ENCODE measurements around the gene TLN1. TPM values are rescaled to one million over a fixed set of nuclear protein-coding genes. Genes with fewer than 3 reads are reported as not detected.

TLN1 gene
- total RNA-seq, 4 donors from 2014 or later: 301 to 553 (median 412) TPM

- ATAC-seq (ENCODE audit: low FRiP score) (no peak), DNase-seq (ENCODE audit: low spot score) (no peak)
- no peak for TF ChIP-seq CTCF (IDR thresholded peaks at IDR 0.05)
These were observed 20.2 kb downstream of the TLN1 start for GRCh38 chr9:35711501-35712428.

- no peak for TF ChIP-seq CTCF (IDR thresholded peaks at IDR 0.05)
- DNase-seq (ENCODE audit: low spot score) (no peak), ATAC-seq (ENCODE audit: low FRiP score) (no peak)
These were observed 21.0 kb downstream of the TLN1 start for GRCh38 chr9:35710818-35711500.

- DNase-seq (ENCODE audit: low spot score) (no peak), ATAC-seq (ENCODE audit: low FRiP score) (no peak)
- no peak for TF ChIP-seq CTCF (IDR thresholded peaks at IDR 0.05)
These were observed 23.8 kb downstream of the TLN1 start for GRCh38 chr9:35708146-35708545.

- ATAC-seq (ENCODE audit: low FRiP score): peak; percentile 22
- DNase-seq (ENCODE audit: low spot score): no peak
- no peak for TF ChIP-seq CTCF (IDR thresholded peaks at IDR 0.05)
These were observed 25.0 kb downstream of the TLN1 start for GRCh38 chr9:35706951-35707350.

- TF ChIP-seq CTCF (IDR thresholded peaks at IDR 0.05): no peak
- ATAC-seq (ENCODE audit: low FRiP score) (no peak), DNase-seq (ENCODE audit: low spot score) (no peak)
These were observed 26.1 kb downstream of the TLN1 start for GRCh38 chr9:35705836-35706430.

- ATAC-seq (ENCODE audit: low FRiP score) (no peak), DNase-seq (ENCODE audit: low spot score) (no peak)
- no peak for TF ChIP-seq CTCF (IDR thresholded peaks at IDR 0.05)
These were observed 26.6 kb downstream of the TLN1 start for GRCh38 chr9:35705372-35705771.

Data from omental fat pad (tissue), 4 donors.